ENCODE measurements around the gene KRCC1.

GRCh38 chr2:88027697-88028389, 27.7 kb downstream of the KRCC1 start:
- no peak for TF ChIP-seq CTCF (IDR thresholded peaks at IDR 0.05)
- no peak for TF ChIP-seq POLR2A (IDR thresholded peaks at IDR 0.05)
- no peak for TF ChIP-seq POLR2AphosphoS5 (IDR thresholded peaks at IDR 0.05; ENCODE audit: insufficient read depth in 1 of 2, low read depth in 1 of 2)
